PC-3 (cell line): ENCODE measurements around the gene LASP1NB.

ENCODE experiments used
- ATAC-seq: fragments of 200-7000 bp; cut with Tn5 transposase; 2 replicates; pipeline ENCODE4 v1.9.1; 2020; ENCODE audit warnings: mild to moderate bottlenecking, moderate library complexity
- BruUV-seq: library from RNA; stranded (reverse); fragments of 400-500 nt; replicated peaks from 2 replicates; lab custom pipeline; 2021; lab: Mats Ljungman, UMichigan
- CTCF ChIA-PET: fragments of 300-600 bp; sonication (Branson Sonifier 250); formaldehyde crosslinking; loops from one replicate; lab custom pipeline; 2022; ENCODE audit warnings: antibody characterized with exemption; lab: Charles Lee
- POLR2A ChIA-PET: fragments of 300-600 bp; sonication (Branson Sonifier 250); formaldehyde crosslinking; loops from one replicate; lab custom pipeline; 2022; ENCODE audit warnings: antibody characterized with exemption; ENCODE audit not compliant: unreplicated experiment; lab: Charles Lee
- DNase-seq: peaks from one replicate; pipeline ENCODE4 v3.0.0-alpha.2; 2015
- H2AFZ ChIP-seq: fragments of 300-600 bp; sonication (generic); 2 replicates; pipeline ENCODE4 v1.6.0; 2016; ENCODE audit warnings: antibody characterized with exemption, low read length
- H3F3A ChIP-seq: fragments of 300-600 bp; sonication (generic); one replicate; pipeline ENCODE4 v1.6.0; 2017; ENCODE audit warnings: antibody characterized with exemption, low read length, control low read depth, mild to moderate bottlenecking; ENCODE audit not compliant: unreplicated experiment
- H3K27ac ChIP-seq: fragments of 300-600 bp; sonication (generic); 2 replicates; pipeline ENCODE4 v1.5.1; 2016; ENCODE audit warnings: mild to moderate bottlenecking, low read length
- H3K27me3 ChIP-seq: fragments of 300-600 bp; sonication (generic); 2 replicates; pipeline ENCODE4 v1.6.1; 2016; ENCODE audit warnings: low read length, mixed read lengths
- H3K36me3 ChIP-seq: fragments of 300-600 bp; sonication (generic); 2 replicates; pipeline ENCODE4 v1.6.1; 2016; ENCODE audit warnings: low read depth, mixed run types, low read length, mixed read lengths
- H3K4me1 ChIP-seq: fragments of 300-600 bp; sonication (generic); 2 replicates; pipeline ENCODE4 v1.5.1; 2016; ENCODE audit warnings: low read length; ENCODE audit not compliant: insufficient read depth
- H3K4me2 ChIP-seq: fragments of 300-600 bp; sonication (generic); 2 replicates; pipeline ENCODE4 v1.6.0; 2016; ENCODE audit warnings: low read length
- H3K4me3 ChIP-seq: fragments of 300-600 bp; sonication (generic); 2 replicates; pipeline ENCODE4 v1.5.1; 2016; ENCODE audit warnings: mild to moderate bottlenecking, low read length, mixed read lengths
- H3K79me2 ChIP-seq: fragments of 300-600 bp; sonication (generic); 2 replicates; pipeline ENCODE4 v1.6.1; 2017; ENCODE audit warnings: low read length, mixed read lengths
- H3K9ac ChIP-seq: fragments of 300-600 bp; sonication (generic); 2 replicates; pipeline ENCODE4 v1.6.0; 2016; ENCODE audit warnings: mild to moderate bottlenecking, low read length
- H3K9me2 ChIP-seq: fragments of 300-600 bp; sonication (generic); replicated peaks from 2 replicates; pipeline ENCODE4 v1.6.1; 2016; ENCODE audit warnings: mixed run types, low read length, mixed read lengths
- H3K9me3 ChIP-seq: fragments of 300-600 bp; sonication (generic); 2 replicates; pipeline ENCODE4 v1.6.1; 2016; ENCODE audit warnings: low read length, mixed read lengths
- H4K20me1 ChIP-seq: fragments of 300-600 bp; sonication (generic); 2 replicates; pipeline ENCODE4 v1.6.1; 2016; ENCODE audit warnings: low read length, mixed read lengths
- CTCF ChIP-seq: fragments of 300-600 bp; sonication (generic); conservative IDR thresholded peaks from 2 replicates; pipeline ENCODE4 v1.5.1; 2017; ENCODE audit warnings: antibody characterized with exemption, low read depth, mild to moderate bottlenecking, low read length
- EZH2 ChIP-seq: fragments of 300-600 bp; sonication (generic); IDR thresholded peaks from one replicate; pipeline ENCODE4 v1.6.1; 2017; ENCODE audit warnings: antibody characterized with exemption, mild to moderate bottlenecking, low read length; ENCODE audit not compliant: unreplicated experiment
- EZH2phosphoT487 ChIP-seq: fragments of 300-600 bp; sonication (generic); IDR thresholded peaks from 2 replicates; pipeline ENCODE4 v1.6.1; 2018; ENCODE audit warnings: mild to moderate bottlenecking, antibody characterized with exemption, low read length, borderline replicate concordance
- intact Hi-C: fragments of 100-400 bp; cut with micrococcal nuclease; formaldehyde crosslinking; loops from 2 replicates; pipeline ENCODE4 v1.9.0; 2023

Gene LASP1NB

DNA sequence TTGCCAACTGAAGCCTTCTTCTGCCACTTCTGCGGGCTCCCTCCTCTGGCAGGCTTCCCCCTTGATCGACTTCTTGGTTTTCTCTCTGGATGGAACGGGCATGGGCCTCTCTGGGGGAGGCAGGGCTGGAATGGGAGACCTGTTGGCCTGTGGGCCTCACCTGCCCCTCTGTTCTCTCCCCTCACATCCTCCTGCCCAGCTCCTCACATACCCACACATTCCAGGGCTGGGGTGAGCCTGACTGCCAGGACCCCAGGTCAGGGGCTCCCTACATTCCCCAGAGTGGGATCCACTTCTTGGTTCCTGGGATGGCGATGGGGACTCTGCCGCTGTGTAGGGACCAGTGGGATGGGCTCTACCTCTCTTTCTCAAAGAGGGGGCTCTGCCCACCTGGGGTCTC, 6.5 kb upstream of the LASP1NB start:
- Histone ChIP-seq H3K4me3 (no peak overlapping the region), H3K27ac (no peak overlapping the region), H3F3A (no peaks in the 10 kb centered on the region), H3K36me3 (peaks cover 3% of the 10 kb centered on the region), H3K27me3 (no peaks in the 10 kb centered on the region), H3K4me1 (no peaks in the 10 kb centered on the region), H3K9me2 (no peaks in the 10 kb centered on the region), H2AFZ (no peak overlapping the region), H3K79me2 (no peaks in the 10 kb centered on the region), H3K9me3 (no peaks in the 10 kb centered on the region), H3K9ac (no peak overlapping the region), H4K20me1 (no peaks in the 10 kb centered on the region), H3K4me2 (no peak overlapping the region)
- ATAC-seq (no peak), DNase-seq (no peak)
- intact Hi-C loops = no loop called here
- BruUV-seq = no TSS peak
- TF ChIP-seq CTCF = no peak
- no peak for TF ChIP-seq EZH2
- no peak for TF ChIP-seq EZH2phosphoT487
- POLR2A ChIA-PET = no interaction called here
- CTCF ChIA-PET = no interaction called here

- CTCF ChIA-PET = no interaction called here
These were observed 5.9 kb upstream of the LASP1NB start for GRCh38 chr17:38919316-38920078.

More at GRCh38 chr17:38919316-38920078, 5.9 kb upstream of the LASP1NB start:
- no peak for TF ChIP-seq CTCF
- no peak for TF ChIP-seq EZH2phosphoT487
- no peak for TF ChIP-seq EZH2
- Histone ChIP-seq H3K9me2 (no peaks in the 10 kb centered on the region), H3K9ac (no peak overlapping the region), H3K79me2 (no peaks in the 10 kb centered on the region), H3K36me3 (peaks cover 3% of the 10 kb centered on the region), H3K4me2 (no peak overlapping the region), H2AFZ (no peak overlapping the region), H3K27me3 (no peaks in the 10 kb centered on the region), H3K4me3 (no peak overlapping the region), H4K20me1 (no peaks in the 10 kb centered on the region), H3K9me3 (no peaks in the 10 kb centered on the region), H3F3A (no peaks in the 10 kb centered on the region), H3K4me1 (no peaks in the 10 kb centered on the region), H3K27ac (no peak overlapping the region)
- POLR2A ChIA-PET = no interaction called here
- ATAC-seq (no peak), DNase-seq (no peak)
- intact Hi-C loops = no loop called here
- BruUV-seq = no TSS peak
